Keratinocyte (primary cell): Measurements from ENCODE around the gene ZNF646. TPM values are rescaled to one million over a fixed set of nuclear protein-coding genes. Genes with fewer than 3 reads are reported as not detected.

Experiments used
- DNase-seq: peaks from one replicate; pipeline ENCODE4 v3.0.0-alpha.2; 2011; ENCODE audit warnings: low read depth, missing footprints, low spot score
- FAIRE-seq: peaks from 2 replicates; lab custom pipeline; 2011; peaks lifted over from hg19 to GRCh38; lab: Jason Lieb, UNC
- H2AFZ ChIP-seq: 2 replicates; pipeline ENCODE4 v1.6.0; 2012; ENCODE audit warnings: low read length, control low read depth, inconsistent platforms; ENCODE audit not compliant: control insufficient read depth
- H3K27ac ChIP-seq: 2 replicates; pipeline ENCODE4 v1.5.1; 2011; ENCODE audit warnings: low read length; ENCODE audit not compliant: control insufficient read depth, insufficient read depth
- H3K27me3 ChIP-seq: 3 replicates; pipeline ENCODE4 v1.6.0; 2011; ENCODE audit warnings: low read length; ENCODE audit not compliant: control insufficient read depth, insufficient read depth; ENCODE audit errors: extremely low read depth
- H3K36me3 ChIP-seq, 2 experiments: 2 replicates in 1 of 2; 3 replicates in 1 of 2; pipeline ENCODE4 v1.5.1; 2011; ENCODE audit warnings: low read length in 2 of 2, mild to moderate bottlenecking in 1 of 2; ENCODE audit not compliant: control insufficient read depth in 2 of 2, insufficient read depth in 2 of 2; ENCODE audit errors: extremely low read depth in 1 of 2
- H3K4me1 ChIP-seq: 3 replicates; pipeline ENCODE4 v1.5.1; 2011; ENCODE audit warnings: low read length; ENCODE audit not compliant: control insufficient read depth, insufficient read depth; ENCODE audit errors: extremely low read depth
- H3K4me2 ChIP-seq: 3 replicates; pipeline ENCODE4 v1.6.0; 2011; ENCODE audit warnings: low read depth, low read length; ENCODE audit not compliant: control insufficient read depth, insufficient read depth; ENCODE audit errors: extremely low read depth
- H3K4me3 ChIP-seq, 3 experiments: fragments of 200-600 bp in 1 of 3; sonication (generic) in 1 of 3; 2 replicates in 2 of 3; 3 replicates in 1 of 3; pipeline ENCODE4 v1.5.1; 2011 to 2016; ENCODE audit warnings: low read length in 3 of 3, mild to moderate bottlenecking in 3 of 3, control low read depth in 2 of 3, inconsistent platforms in 1 of 3, low read depth in 1 of 3, mixed read lengths in 1 of 3, mixed run types in 1 of 3, moderate library complexity in 1 of 3; ENCODE audit not compliant: control insufficient read depth in 2 of 3, insufficient read depth in 2 of 3; ENCODE audit errors: extremely low read depth in 1 of 3
- H3K79me2 ChIP-seq: 2 replicates; pipeline ENCODE4 v1.6.0; 2012; ENCODE audit warnings: low read length; ENCODE audit not compliant: control insufficient read depth, insufficient read depth
- H3K9ac ChIP-seq: 3 replicates; pipeline ENCODE4 v1.6.0; 2011; ENCODE audit warnings: low read length; ENCODE audit not compliant: control insufficient read depth, insufficient read depth; ENCODE audit errors: extremely low read depth
- H3K9me1 ChIP-seq: 3 replicates; pipeline ENCODE4 v1.6.0; 2011; ENCODE audit warnings: low read length; ENCODE audit not compliant: control insufficient read depth, insufficient read depth; ENCODE audit errors: extremely low read depth
- H3K9me3 ChIP-seq: 2 replicates; pipeline ENCODE4 v1.5.1; 2012; ENCODE audit warnings: low read depth, low read length; ENCODE audit not compliant: control insufficient read depth
- H4K20me1 ChIP-seq: 3 replicates; pipeline ENCODE4 v1.6.0; 2011; ENCODE audit warnings: low read length; ENCODE audit not compliant: control insufficient read depth, insufficient read depth; ENCODE audit errors: extremely low read depth
- CTCF ChIP-seq, 3 experiments: IDR thresholded peaks in 1 of 3; conservative IDR thresholded peaks in 1 of 3; optimal IDR thresholded peaks in 1 of 3; 2 replicates in 2 of 3; 3 replicates in 1 of 3; pipeline versions ENCODE3 to v1.5.1; 2011; ENCODE audit warnings: low read length in 3 of 3, mild to moderate bottlenecking in 3 of 3, moderate library complexity in 2 of 3, control low read depth in 1 of 3, inconsistent platforms in 1 of 3; ENCODE audit not compliant: insufficient read depth in 2 of 3; ENCODE audit errors: extremely low read depth in 1 of 3
- EZH2 ChIP-seq: IDR thresholded peaks from one replicate; pipeline ENCODE4 v1.6.1; 2012; ENCODE audit warnings: inconsistent platforms, mild to moderate bottlenecking, low read length, moderate library complexity
- dilution Hi-C: fragments of 300-500 bp; cut with MboI; formaldehyde crosslinking; loops from one replicate; pipeline ENCODE4 v1.7.0; 2020; ENCODE audit warnings: low sequenced_read_pairs; ENCODE audit not compliant: extremely low pct_ligation_motif_present
- polyA plus RNA-seq, 5 experiments: library from polyadenylated mRNA; depleted of rRNA in 3 of 5; stranded (reverse) in 3 of 5; stranded (forward) in 1 of 5; unstranded in 1 of 5; fragments of >200 nt; gene quantifications; 1 replicate in 1 of 5; 2 replicates in 3 of 5; 3 replicates in 1 of 5; pipeline versions ENCODE4 v1.2.1 to v1.2.3, GENCODE V29; 2011 to 2012; ENCODE audit warnings: missing spikeins in 2 of 5, low read depth in 1 of 5, low replicate concordance in 1 of 5

ZNF646 gene
- polyA plus RNA-seq, 1 donor (not counting 4 experiments of a cell fraction or from before 2014, with no cell fraction given) = 2.5 TPM

GRCh38 chr16:31088459-31089183 lies 14.4 kb downstream of the ZNF646 start, which contains the start of gene PRSS53:
Gene PRSS53 (minus strand): TSS chr16:31088943. CDS start chr16:31088809, 134 bp downstream.
- FAIRE-seq (no peak), DNase-seq (no peak)
- dilution Hi-C loops = no loop called here
- Histone ChIP-seq H3K27ac (no peak within 1 kb of the TSS), H3K9me3 (no peaks in the 10 kb centered on the region), H3K9me1 (no peaks in the 10 kb centered on the region), H3K79me2 (peaks cover 20% of the 10 kb centered on the region), H3K36me3 (peaks cover 7 to 12% of the 10 kb centered on the region in 2 experiments), H3K9ac (no peak within 1 kb of the TSS), H3K27me3 (no peaks in the 10 kb centered on the region), H3K4me1 (peaks cover 15% of the 10 kb centered on the region), H4K20me1 (no peaks in the 10 kb centered on the region), H2AFZ (no peak within 1 kb of the TSS), H3K4me2 (no peak within 1 kb of the TSS), H3K4me3 (no peak within 1 kb of the TSS)
- no peak for TF ChIP-seq EZH2
- TF ChIP-seq CTCF (optimal IDR thresholded peaks at IDR 0.05 in 1 of 3, IDR thresholded peaks at IDR 0.05 in 1 of 3, conservative IDR thresholded peaks at IDR 0.05 in 1 of 3; ENCODE audit: extremely low read depth in 1 of 3, insufficient read depth in 2 of 3, low read length in 3 of 3) = no peak

GRCh38 chr16:31089199-31089598 lies 15.0 kb downstream of the ZNF646 start:
- Histone ChIP-seq H3K27ac (no peak overlapping the region), H3K36me3 (peaks cover 7 to 12% of the 10 kb centered on the region in 2 experiments), H2AFZ (no peak overlapping the region), H3K4me1 (peaks cover 18% of the 10 kb centered on the region), H4K20me1 (no peaks in the 10 kb centered on the region), H3K4me3 (no peak overlapping the region), H3K4me2 (no peak overlapping the region), H3K27me3 (no peaks in the 10 kb centered on the region), H3K9me3 (no peaks in the 10 kb centered on the region), H3K9me1 (no peaks in the 10 kb centered on the region), H3K9ac (no peak overlapping the region), H3K79me2 (peaks cover 26% of the 10 kb centered on the region)
- DNase-seq (no peak), FAIRE-seq (no peak)
- TF ChIP-seq CTCF (optimal IDR thresholded peaks at IDR 0.05 in 1 of 3, IDR thresholded peaks at IDR 0.05 in 1 of 3, conservative IDR thresholded peaks at IDR 0.05 in 1 of 3; ENCODE audit: extremely low read depth in 1 of 3, insufficient read depth in 2 of 3, low read length in 3 of 3) = no peak
- TF ChIP-seq EZH2 = no peak
- dilution Hi-C loops = no loop called here
